Skeletal muscle cell (primary cell): Measurements from ENCODE around the gene RAB11FIP3.
"Not testable (repeated sequence)": the region's sequence is repeated elsewhere in the genome, so short reads cannot be mapped to it uniquely, and the experiment has no call there.

Experiments used
- DNase-seq: peaks from one replicate; pipeline ENCODE4 v3.0.0-alpha.2; 2010; ENCODE audit warnings: low read depth
- H3K4me3 ChIP-seq: 2 replicates; pipeline ENCODE4 v1.5.1; 2011; ENCODE audit warnings: low read depth, mild to moderate bottlenecking, control low read depth, low read length, moderate library complexity

Gene RAB11FIP3

GRCh38 chr16:507527-507926 is 82.1 kb downstream of the RAB11FIP3 start:
- DNase-seq, H3K4me3 ChIP-seq: not testable (repeated sequence)

- no peak for DNase-seq
- no peak overlapping the region for H3K4me3 ChIP-seq
Observed at GRCh38 chr16:507996-508395, 82.5 kb downstream of the RAB11FIP3 start.

- H3K4me3 ChIP-seq, result no peak overlapping the region
- no peak for DNase-seq
Observed at GRCh38 chr16:508884-509736, 83.7 kb downstream of the RAB11FIP3 start.

- no peak overlapping the region for H3K4me3 ChIP-seq
- DNase-seq, result no peak
Observed at GRCh38 chr16:510066-510825, 84.8 kb downstream of the RAB11FIP3 start.

GRCh38 chr16:512802-513201 is 87.4 kb downstream of the RAB11FIP3 start:
- no peak overlapping the region for H3K4me3 ChIP-seq
- DNase-seq, result no peak

- DNase-seq, result no peak
- no peak overlapping the region for H3K4me3 ChIP-seq
Observed at GRCh38 chr16:513950-514349, 88.5 kb downstream of the RAB11FIP3 start.

GRCh38 chr16:515175-515938 is 89.9 kb downstream of the RAB11FIP3 start:
- no peak overlapping the region for H3K4me3 ChIP-seq
- DNase-seq, result no peak

GRCh38 chr16:515939-516226 is 90.4 kb downstream of the RAB11FIP3 start:
- no peak overlapping the region for H3K4me3 ChIP-seq
- no peak for DNase-seq

- DNase-seq, result no peak
- no peak overlapping the region for H3K4me3 ChIP-seq
Observed at GRCh38 chr16:516301-516700, 90.9 kb downstream of the RAB11FIP3 start.

- no peak overlapping the region for H3K4me3 ChIP-seq
- DNase-seq, result no peak
Observed at GRCh38 chr16:518858-519257, 93.4 kb downstream of the RAB11FIP3 start.

GRCh38 chr16:519425-519824 is 94.0 kb downstream of the RAB11FIP3 start:
- no peak overlapping the region for H3K4me3 ChIP-seq
- no peak for DNase-seq

- no peak for DNase-seq
- H3K4me3 ChIP-seq, result no peak overlapping the region
Observed at GRCh38 chr16:519841-520687, 94.6 kb downstream of the RAB11FIP3 start.

GRCh38 chr16:520847-521246 is 95.4 kb downstream of the RAB11FIP3 start:
- no peak for DNase-seq
- H3K4me3 ChIP-seq, result no peak overlapping the region

GRCh38 chr16:521381-522210 is 96.1 kb downstream of the RAB11FIP3 start:
- no peak overlapping the region for H3K4me3 ChIP-seq
- DNase-seq, result no peak

GRCh38 chr16:522320-523096 is 97.1 kb downstream of the RAB11FIP3 start:
- no peak overlapping the region for H3K4me3 ChIP-seq

GRCh38 chr16:523097-523741 is 97.8 kb downstream of the RAB11FIP3 start:
- H3K4me3 ChIP-seq, result no peak overlapping the region
- no peak for DNase-seq

More at GRCh38 chr16:522320-523096, 97.1 kb downstream of the RAB11FIP3 start:
- DNase-seq, result no peak

- no peak overlapping the region for H3K4me3 ChIP-seq
- no peak for DNase-seq
Observed at GRCh38 chr16:524274-525040, 99.0 kb downstream of the RAB11FIP3 start.
